Measurements from ENCODE around the gene ANP32E. TPM values are rescaled to one million over a fixed set of nuclear protein-coding genes. Genes with fewer than 3 reads are reported as not detected.
A peak's percentile ranks its signal among the peaks of the same experiment; 100 is the strongest.

Gene ANP32E
- 8.2 and 8.7 TPM in 2 replicates for polyA plus RNA-seq (2012; rRNA removed)
- polyA plus RNA-seq (2012; cell fraction: cytosol; rRNA removed): 15.8 and 22.2 TPM in 2 replicates
- 0.87 and 2.7 TPM in 2 replicates for polyA plus RNA-seq (2012; cell fraction: nucleus; rRNA removed)

DNA sequence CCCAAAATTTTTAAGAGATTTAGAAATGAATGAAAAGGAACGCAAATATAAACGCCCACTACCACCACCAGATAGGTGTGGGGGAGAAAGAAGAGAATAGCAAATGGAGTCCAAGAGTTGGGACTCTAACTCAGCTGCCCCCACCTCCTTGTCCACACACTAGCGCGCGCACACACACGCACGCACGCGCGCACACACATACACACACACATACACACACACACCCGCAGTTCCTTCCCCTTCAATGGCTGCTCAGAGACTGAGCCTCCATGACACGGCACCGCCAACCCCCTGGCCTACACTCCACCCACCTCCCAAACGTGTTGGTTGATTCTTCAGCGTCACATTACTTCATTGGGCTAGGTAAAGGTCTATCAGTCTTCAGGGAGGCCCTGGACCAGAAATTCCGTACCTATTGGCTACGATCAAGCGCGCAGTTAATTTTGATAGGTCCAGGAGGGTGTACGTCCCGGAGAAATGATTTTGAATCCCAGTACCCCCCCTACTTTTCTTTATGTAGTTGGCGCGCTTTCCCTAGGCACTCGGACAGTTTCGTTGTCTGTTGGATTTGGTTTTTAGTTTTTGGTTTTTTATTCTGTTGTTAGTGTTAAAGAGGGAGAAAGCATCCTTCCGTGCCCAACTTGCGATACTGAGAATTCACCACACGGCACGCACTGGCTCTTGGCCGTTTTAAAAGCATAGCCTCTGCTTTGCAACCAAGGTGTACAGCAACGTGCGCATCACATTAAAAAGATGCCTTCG, at the start of gene ANP32E:
TSS of gene ANP32E (minus strand) at position 261 of the 762 bp plus-strand sequence. CDS start 326 bp downstream, outside the sequence.
- CTCF ChIA-PET: interaction anchor here (0.6 to 2.4 kb wide), 5 partner anchors 20 to 229 kb away, joined by 3 to 8 read pairs (median 4); no protein-coding TSS in a partner anchor
- POLR2A ChIA-PET: interaction anchor here (0.8 to 1.2 kb wide), 2 partner anchors 20 to 33 kb away, joined by 3 to 4 read pairs; no protein-coding TSS in a partner anchor
- TF ChIP-seq, protein P1, sequence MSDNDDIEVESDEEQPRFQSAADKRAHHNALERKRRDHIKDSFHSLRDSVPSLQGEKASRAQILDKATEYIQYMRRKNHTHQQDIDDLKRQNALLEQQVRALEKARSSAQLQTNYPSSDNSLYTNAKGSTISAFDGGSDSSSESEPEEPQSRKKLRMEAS (IDR thresholded peaks at IDR 0.05; ENCODE audit: low read depth): peak; percentile 86
- no peak for TF ChIP-seq SMC3 (IDR thresholded peaks at IDR 0.05; ENCODE audit: low read depth, low read length)
- TF ChIP-seq, protein P2, sequence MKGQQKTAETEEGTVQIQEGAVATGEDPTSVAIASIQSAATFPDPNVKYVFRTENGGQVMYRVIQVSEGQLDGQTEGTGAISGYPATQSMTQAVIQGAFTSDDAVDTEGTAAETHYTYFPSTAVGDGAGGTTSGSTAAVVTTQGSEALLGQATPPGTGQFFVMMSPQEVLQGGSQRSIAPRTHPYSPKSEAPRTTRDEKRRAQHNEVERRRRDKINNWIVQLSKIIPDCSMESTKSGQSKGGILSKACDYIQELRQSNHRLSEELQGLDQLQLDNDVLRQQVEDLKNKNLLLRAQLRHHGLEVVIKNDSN (IDR thresholded peaks at IDR 0.05; ENCODE audit: borderline replicate concordance, low read depth): no peak
- TF ChIP-seq, protein P3, sequence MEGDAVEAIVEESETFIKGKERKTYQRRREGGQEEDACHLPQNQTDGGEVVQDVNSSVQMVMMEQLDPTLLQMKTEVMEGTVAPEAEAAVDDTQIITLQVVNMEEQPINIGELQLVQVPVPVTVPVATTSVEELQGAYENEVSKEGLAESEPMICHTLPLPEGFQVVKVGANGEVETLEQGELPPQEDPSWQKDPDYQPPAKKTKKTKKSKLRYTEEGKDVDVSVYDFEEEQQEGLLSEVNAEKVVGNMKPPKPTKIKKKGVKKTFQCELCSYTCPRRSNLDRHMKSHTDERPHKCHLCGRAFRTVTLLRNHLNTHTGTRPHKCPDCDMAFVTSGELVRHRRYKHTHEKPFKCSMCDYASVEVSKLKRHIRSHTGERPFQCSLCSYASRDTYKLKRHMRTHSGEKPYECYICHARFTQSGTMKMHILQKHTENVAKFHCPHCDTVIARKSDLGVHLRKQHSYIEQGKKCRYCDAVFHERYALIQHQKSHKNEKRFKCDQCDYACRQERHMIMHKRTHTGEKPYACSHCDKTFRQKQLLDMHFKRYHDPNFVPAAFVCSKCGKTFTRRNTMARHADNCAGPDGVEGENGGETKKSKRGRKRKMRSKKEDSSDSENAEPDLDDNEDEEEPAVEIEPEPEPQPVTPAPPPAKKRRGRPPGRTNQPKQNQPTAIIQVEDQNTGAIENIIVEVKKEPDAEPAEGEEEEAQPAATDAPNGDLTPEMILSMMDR (IDR thresholded peaks at IDR 0.05): peak; percentile 25; the same call in 1 of the 2 replicates
- no peak; the same call in 1 of the 2 replicates for TF ChIP-seq NFIC (IDR thresholded peaks at IDR 0.05; ENCODE audit: borderline replicate concordance)
- peak; percentile 35; the same call in 1 of the 2 replicates for TF ChIP-seq TCF12 (IDR thresholded peaks at IDR 0.05)
- no peak for TF ChIP-seq TEAD4 (IDR thresholded peaks at IDR 0.05; ENCODE audit: borderline replicate concordance, insufficient read depth)
- TF ChIP-seq, protein P4, sequence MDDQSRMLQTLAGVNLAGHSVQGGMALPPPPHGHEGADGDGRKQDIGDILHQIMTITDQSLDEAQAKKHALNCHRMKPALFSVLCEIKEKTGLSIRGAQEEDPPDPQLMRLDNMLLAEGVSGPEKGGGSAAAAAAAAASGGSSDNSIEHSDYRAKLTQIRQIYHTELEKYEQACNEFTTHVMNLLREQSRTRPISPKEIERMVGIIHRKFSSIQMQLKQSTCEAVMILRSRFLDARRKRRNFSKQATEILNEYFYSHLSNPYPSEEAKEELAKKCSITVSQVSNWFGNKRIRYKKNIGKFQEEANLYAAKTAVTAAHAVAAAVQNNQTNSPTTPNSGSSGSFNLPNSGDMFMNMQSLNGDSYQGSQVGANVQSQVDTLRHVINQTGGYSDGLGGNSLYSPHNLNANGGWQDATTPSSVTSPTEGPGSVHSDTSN (IDR thresholded peaks at IDR 0.05): peak; percentile 99
- no peak; the same call in 1 of the 2 replicates for TF ChIP-seq GABPA (IDR thresholded peaks at IDR 0.05; ENCODE audit: low read depth)
- no peak for TF ChIP-seq MEF2A (IDR thresholded peaks at IDR 0.05; ENCODE audit: borderline replicate concordance, low read depth)
- no peak for TF ChIP-seq FOXJ3 (CRISPR knock-in tag; IDR thresholded peaks at IDR 0.05)
- no peak for TF ChIP-seq ELF1 (IDR thresholded peaks at IDR 0.05)
- no peak for TF ChIP-seq GATA2 (CRISPR knock-in tag; IDR thresholded peaks at IDR 0.05)
- TF ChIP-seq, protein P5, sequence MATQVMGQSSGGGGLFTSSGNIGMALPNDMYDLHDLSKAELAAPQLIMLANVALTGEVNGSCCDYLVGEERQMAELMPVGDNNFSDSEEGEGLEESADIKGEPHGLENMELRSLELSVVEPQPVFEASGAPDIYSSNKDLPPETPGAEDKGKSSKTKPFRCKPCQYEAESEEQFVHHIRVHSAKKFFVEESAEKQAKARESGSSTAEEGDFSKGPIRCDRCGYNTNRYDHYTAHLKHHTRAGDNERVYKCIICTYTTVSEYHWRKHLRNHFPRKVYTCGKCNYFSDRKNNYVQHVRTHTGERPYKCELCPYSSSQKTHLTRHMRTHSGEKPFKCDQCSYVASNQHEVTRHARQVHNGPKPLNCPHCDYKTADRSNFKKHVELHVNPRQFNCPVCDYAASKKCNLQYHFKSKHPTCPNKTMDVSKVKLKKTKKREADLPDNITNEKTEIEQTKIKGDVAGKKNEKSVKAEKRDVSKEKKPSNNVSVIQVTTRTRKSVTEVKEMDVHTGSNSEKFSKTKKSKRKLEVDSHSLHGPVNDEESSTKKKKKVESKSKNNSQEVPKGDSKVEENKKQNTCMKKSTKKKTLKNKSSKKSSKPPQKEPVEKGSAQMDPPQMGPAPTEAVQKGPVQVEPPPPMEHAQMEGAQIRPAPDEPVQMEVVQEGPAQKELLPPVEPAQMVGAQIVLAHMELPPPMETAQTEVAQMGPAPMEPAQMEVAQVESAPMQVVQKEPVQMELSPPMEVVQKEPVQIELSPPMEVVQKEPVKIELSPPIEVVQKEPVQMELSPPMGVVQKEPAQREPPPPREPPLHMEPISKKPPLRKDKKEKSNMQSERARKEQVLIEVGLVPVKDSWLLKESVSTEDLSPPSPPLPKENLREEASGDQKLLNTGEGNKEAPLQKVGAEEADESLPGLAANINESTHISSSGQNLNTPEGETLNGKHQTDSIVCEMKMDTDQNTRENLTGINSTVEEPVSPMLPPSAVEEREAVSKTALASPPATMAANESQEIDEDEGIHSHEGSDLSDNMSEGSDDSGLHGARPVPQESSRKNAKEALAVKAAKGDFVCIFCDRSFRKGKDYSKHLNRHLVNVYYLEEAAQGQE (IDR thresholded peaks at IDR 0.05; ENCODE audit: low read depth, low read length): peak; percentile 88
- TF ChIP-seq MXI1 (IDR thresholded peaks at IDR 0.05; ENCODE audit: low read depth, low read length): peak; percentile 88; the same call in 1 of the 2 replicates
- no peak for TF ChIP-seq JUND (IDR thresholded peaks at IDR 0.05)
- TF ChIP-seq NRF1 (IDR thresholded peaks at IDR 0.05; ENCODE audit: low read depth, low read length): peak; percentile 58
- TF ChIP-seq RFX5 (IDR thresholded peaks at IDR 0.05; ENCODE audit: low read length): peak; percentile 79
- no peak; the same call in 1 of the 2 replicates for TF ChIP-seq RCOR1 (IDR thresholded peaks at IDR 0.05; ENCODE audit: low read length)
- TF ChIP-seq, protein P6, sequence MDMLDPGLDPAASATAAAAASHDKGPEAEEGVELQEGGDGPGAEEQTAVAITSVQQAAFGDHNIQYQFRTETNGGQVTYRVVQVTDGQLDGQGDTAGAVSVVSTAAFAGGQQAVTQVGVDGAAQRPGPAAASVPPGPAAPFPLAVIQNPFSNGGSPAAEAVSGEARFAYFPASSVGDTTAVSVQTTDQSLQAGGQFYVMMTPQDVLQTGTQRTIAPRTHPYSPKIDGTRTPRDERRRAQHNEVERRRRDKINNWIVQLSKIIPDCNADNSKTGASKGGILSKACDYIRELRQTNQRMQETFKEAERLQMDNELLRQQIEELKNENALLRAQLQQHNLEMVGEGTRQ (IDR thresholded peaks at IDR 0.05; ENCODE audit: borderline replicate concordance, low read depth, low read length): no peak
- TF ChIP-seq, protein P7, sequence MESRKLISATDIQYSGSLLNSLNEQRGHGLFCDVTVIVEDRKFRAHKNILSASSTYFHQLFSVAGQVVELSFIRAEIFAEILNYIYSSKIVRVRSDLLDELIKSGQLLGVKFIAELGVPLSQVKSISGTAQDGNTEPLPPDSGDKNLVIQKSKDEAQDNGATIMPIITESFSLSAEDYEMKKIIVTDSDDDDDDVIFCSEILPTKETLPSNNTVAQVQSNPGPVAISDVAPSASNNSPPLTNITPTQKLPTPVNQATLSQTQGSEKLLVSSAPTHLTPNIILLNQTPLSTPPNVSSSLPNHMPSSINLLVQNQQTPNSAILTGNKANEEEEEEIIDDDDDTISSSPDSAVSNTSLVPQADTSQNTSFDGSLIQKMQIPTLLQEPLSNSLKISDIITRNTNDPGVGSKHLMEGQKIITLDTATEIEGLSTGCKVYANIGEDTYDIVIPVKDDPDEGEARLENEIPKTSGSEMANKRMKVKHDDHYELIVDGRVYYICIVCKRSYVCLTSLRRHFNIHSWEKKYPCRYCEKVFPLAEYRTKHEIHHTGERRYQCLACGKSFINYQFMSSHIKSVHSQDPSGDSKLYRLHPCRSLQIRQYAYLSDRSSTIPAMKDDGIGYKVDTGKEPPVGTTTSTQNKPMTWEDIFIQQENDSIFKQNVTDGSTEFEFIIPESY (IDR thresholded peaks at IDR 0.05; ENCODE audit: borderline replicate concordance, low read depth): no peak
- TF ChIP-seq FOSL2 (IDR thresholded peaks at IDR 0.05; ENCODE audit: borderline replicate concordance, low read depth): no peak

More for the DNA sequence above, at the start of gene ANP32E:
- Histone ChIP-seq H3K9me3 (no peaks in the 10 kb centered on the region), H3K79me2 (ENCODE audit: insufficient read depth) (peaks cover 49% of the 10 kb centered on the region), H3K4me3 (ENCODE audit: low read depth in 2 of 2, low read length in 1 of 2) (peak within 1 kb of the TSS; percentile 69 to 78), H3K4me2 (peak within 1 kb of the TSS; percentile 92), H3K27me3 (ENCODE audit: insufficient read depth) (no peaks in the 10 kb centered on the region), H4K20me1 (ENCODE audit: insufficient read depth) (no peaks in the 10 kb centered on the region), H3K9me2 (no peaks in the 10 kb centered on the region), H3K9ac (peak within 1 kb of the TSS; percentile 88), H3K4me1 (ENCODE audit: control insufficient read depth in 1 of 2, insufficient read depth in 2 of 2, low read depth in 1 of 2, low read length in 1 of 2) (peaks cover 0 to 5% of the 10 kb centered on the region in 2 experiments; a peak in 2 of 4 replicates), H3K36me3 (replicated peaks in 1 of 2; ENCODE audit: control insufficient read depth in 1 of 2, insufficient read depth in 2 of 2, low read length in 1 of 2) (peaks cover 0 to 2% of the 10 kb centered on the region in 2 experiments), H2AFZ (ENCODE audit: low read depth) (peak within 1 kb of the TSS; percentile 86), H3K27ac (ENCODE audit: low read depth in 2 of 2, low read length in 1 of 2) (peak within 1 kb of the TSS; percentile 81 to 93), H3F3A (replicated peaks; ENCODE audit: insufficient read depth) (peaks cover 23% of the 10 kb centered on the region)
- 1% methylated on average over 33 of the region's 33 CpGs for WGBS (ENCODE audit: low lambda C conversion rate)
- peak; percentile 95 for DNase-seq

Measured in SK-N-SH (cell line).